HG03280 (cell line): Measurements from ENCODE around the gene CHAD.
A peak's percentile ranks its signal among the peaks of the same experiment; 100 is the strongest.

Experiments
- ATAC-seq: cut with Tn5 transposase; IDR thresholded peaks from one replicate; pipeline ENCODE4 v1.9.1; 2021; ENCODE audit warnings: mild to moderate bottlenecking, moderate library complexity; ENCODE audit not compliant: unreplicated experiment

The CHAD gene

GRCh38 chr17:50468304-50469207 is at the start of gene CHAD:
Gene CHAD (minus strand): TSS chr17:50468880. CDS start chr17:50468813, 67 bp downstream.
- no peak for ATAC-seq

GRCh38 chr17:50517504-50518383 is 49.1 kb upstream of the CHAD start:
- ATAC-seq = no peak

GRCh38 chr17:50517011-50517410 is 48.3 kb upstream of the CHAD start:
- ATAC-seq = no peak

- ATAC-seq = no peak
Observed at GRCh38 chr17:50514936-50515702, 46.4 kb upstream of the CHAD start.

- ATAC-seq = no peak
Observed at GRCh38 chr17:50514388-50514787, 45.7 kb upstream of the CHAD start.

GRCh38 chr17:50513495-50513894 is 44.8 kb upstream of the CHAD start:
- no peak for ATAC-seq

- peak; percentile 85 for ATAC-seq
Observed at GRCh38 chr17:50511058-50511457, 42.4 kb upstream of the CHAD start.

- no peak for ATAC-seq
Observed at GRCh38 chr17:50508573-50509460, 40.1 kb upstream of the CHAD start.

GRCh38 chr17:50507871-50508572 is 39.3 kb upstream of the CHAD start, which contains the start of gene MYCBPAP:
Gene MYCBPAP (plus strand): TSS chr17:50508439. CDS start chr17:50508675, 236 bp downstream.
- peak; percentile 41 for ATAC-seq

- no peak for ATAC-seq
Observed at GRCh38 chr17:50506298-50506697, 37.6 kb upstream of the CHAD start.

- no peak for ATAC-seq
Observed at GRCh38 chr17:50505591-50506130, 37.0 kb upstream of the CHAD start.

GRCh38 chr17:50502301-50502990 is 33.8 kb upstream of the CHAD start:
- ATAC-seq = no peak

GRCh38 chr17:50501054-50501453 is 32.4 kb upstream of the CHAD start:
- ATAC-seq = no peak

- no peak for ATAC-seq
Observed at GRCh38 chr17:50499721-50500120, 31.0 kb upstream of the CHAD start.

GRCh38 chr17:50499270-50499669 is 30.6 kb upstream of the CHAD start:
- ATAC-seq = no peak

GRCh38 chr17:50498021-50498874 is 29.6 kb upstream of the CHAD start:
- no peak for ATAC-seq

GRCh38 chr17:50495918-50496317 is 27.2 kb upstream of the CHAD start:
- no peak for ATAC-seq
